Caco-2 (cell line): ENCODE measurements around the gene PFDN5. TPM values are rescaled to one million over a fixed set of nuclear protein-coding genes. Genes with fewer than 3 reads are reported as not detected.

ENCODE experiments used
- BruUV-seq: library from RNA; stranded (reverse); fragments of 400-500 nt; replicated peaks from 2 replicates; lab custom pipeline; 2021; lab: Mats Ljungman, UMichigan
- CTCF ChIA-PET: fragments of 300-600 bp; sonication (Branson Sonifier 250); formaldehyde crosslinking; loops from one replicate; lab custom pipeline; 2022; ENCODE audit warnings: antibody characterized with exemption; lab: Charles Lee
- POLR2A ChIA-PET: fragments of 300-600 bp; sonication (Branson Sonifier 250); formaldehyde crosslinking; loops from one replicate; lab custom pipeline; 2022; ENCODE audit warnings: antibody characterized with exemption; lab: Charles Lee
- DNase-seq, 2 experiments: peaks; one replicate each; pipeline versions ENCODE4 v3.0.0 to v3.0.0-alpha.2; 2020 to 2022
- H3K27me3 ChIP-seq: replicated peaks from 2 replicates; pipeline ENCODE4 v1.6.0; 2011; ENCODE audit warnings: low read length; ENCODE audit not compliant: control insufficient read depth, insufficient read depth
- H3K36me3 ChIP-seq: 2 replicates; pipeline ENCODE4 v1.5.1; 2011; ENCODE audit warnings: low read length; ENCODE audit not compliant: control insufficient read depth, insufficient read depth
- H3K4me1 ChIP-seq: fragments of 250-450 bp; sonication (Bioruptor Pico); 2 replicates; pipeline ENCODE4 v1.5.1; 2020; ENCODE audit warnings: mild to moderate bottlenecking
- H3K4me3 ChIP-seq: 2 replicates; pipeline ENCODE4 v1.5.1; 2011; ENCODE audit warnings: low read depth, mild to moderate bottlenecking, control low read depth, low read length
- H3K9me3 ChIP-seq: fragments of 250-450 bp; sonication (Bioruptor Pico); 2 replicates; pipeline ENCODE4 v1.5.1; 2020; ENCODE audit warnings: mild to moderate bottlenecking, moderate library complexity
- H3K27ac Mint-ChIP-seq: one replicate; pipeline ENCODE4 v1.8.0; 2022; ENCODE audit warnings: mixed read lengths; ENCODE audit not compliant: unreplicated experiment
- H3K27me3 Mint-ChIP-seq: one replicate; pipeline ENCODE4 v1.8.0; 2022; ENCODE audit warnings: mixed read lengths; ENCODE audit not compliant: insufficient read depth, unreplicated experiment
- H3K36me3 Mint-ChIP-seq: one replicate; pipeline ENCODE4 v1.8.0; 2022; ENCODE audit warnings: mild to moderate bottlenecking, mixed read lengths; ENCODE audit not compliant: insufficient read depth, unreplicated experiment
- H3K4me1 Mint-ChIP-seq: one replicate; pipeline ENCODE4 v1.8.0; 2022; ENCODE audit warnings: low read depth, mixed read lengths; ENCODE audit not compliant: unreplicated experiment
- H3K4me3 Mint-ChIP-seq: one replicate; pipeline ENCODE4 v1.8.0; 2022; ENCODE audit warnings: mild to moderate bottlenecking, moderate library complexity, mixed read lengths; ENCODE audit not compliant: unreplicated experiment
- H3K9me3 Mint-ChIP-seq: one replicate; pipeline ENCODE4 v1.8.0; 2022; ENCODE audit warnings: mixed read lengths; ENCODE audit not compliant: unreplicated experiment
- intact Hi-C: fragments of 100-400 bp; cut with micrococcal nuclease; formaldehyde crosslinking; loops from one replicate; pipeline ENCODE4 v1.10.0; 2022; ENCODE audit not compliant: unreplicated experiment
- total RNA-seq: library from RNA; stranded (reverse); gene quantifications from 2 replicates; pipeline ENCODE4 v1.2.3, GENCODE V29; 2022
- TF ChIP-seq, protein P1 (sequence below), 2 experiments: fragments of 200-600 bp in 1 of 2; IDR thresholded peaks; 1 replicate in 1 of 2; 2 replicates in 1 of 2; pipeline versions ENCODE4 v1.5.1 to v1.8.0; 2011 to 2022; ENCODE audit warnings: antibody characterized with exemption in 1 of 2, control low read depth in 1 of 2, inconsistent platforms in 1 of 2, low read depth in 1 of 2, low read length in 1 of 2, mild to moderate bottlenecking in 1 of 2, moderate library complexity in 1 of 2; ENCODE audit not compliant: insufficient read depth in 1 of 2, severe bottlenecking in 1 of 2, unreplicated experiment in 1 of 2

The PFDN5 gene
- total RNA-seq, 1 experiment from 2014 or later: 251 TPM

DNA sequence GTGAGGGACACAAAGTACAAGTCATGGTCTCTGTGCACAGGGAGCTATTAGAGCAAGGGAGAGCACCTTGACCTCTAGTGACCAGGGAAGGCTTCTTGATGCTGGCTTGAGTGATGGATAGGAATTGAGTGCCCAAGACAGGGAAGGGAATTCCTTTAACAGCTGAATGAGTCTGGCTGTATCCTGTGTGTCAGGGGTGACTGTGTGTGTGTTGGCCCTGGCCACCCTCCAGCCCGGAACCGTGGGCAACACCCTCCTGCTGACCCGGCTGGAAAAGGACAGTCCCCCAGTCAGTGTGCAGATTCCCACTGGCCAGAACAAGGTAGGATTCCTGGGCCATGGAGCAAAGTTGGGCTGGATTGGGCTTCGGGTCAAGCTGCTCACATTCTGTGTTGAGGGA is 5.5 kb upstream of the PFDN5 start:
- H3K36me3 Mint-ChIP-seq: peaks cover 19% of the 10 kb centered on the region

DNA sequence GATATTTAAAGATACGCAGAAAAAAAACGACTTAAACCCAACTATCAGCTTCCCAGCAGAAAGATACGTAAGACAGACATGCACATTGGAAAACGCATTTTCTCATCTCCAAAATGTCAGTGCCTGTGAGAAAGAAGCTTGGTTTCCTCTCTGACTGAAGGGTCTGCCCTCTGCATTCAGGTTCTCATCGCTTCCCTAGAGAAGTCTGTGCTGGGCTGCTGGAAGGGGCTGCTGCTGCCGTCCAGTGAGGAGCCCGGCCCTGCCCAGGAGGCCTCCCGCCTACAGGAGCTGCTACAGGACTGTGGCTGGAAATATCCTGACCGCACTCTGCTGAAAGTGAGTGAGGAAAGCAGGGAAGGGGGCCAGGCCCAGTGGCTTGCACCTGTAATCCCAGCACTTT is 4.7 kb upstream of the PFDN5 start:
- POLR2A ChIA-PET: no interaction called here
- H3K9me3 Mint-ChIP-seq: no peaks in the 10 kb centered on the region
- Histone ChIP-seq H3K27me3 (no peaks in the 10 kb centered on the region), H3K4me1 (no peaks in the 10 kb centered on the region), H3K36me3 (peaks cover 2% of the 10 kb centered on the region; the same call in 1 of the 2 replicates), H3K4me3 (no peak overlapping the region), H3K9me3 (no peaks in the 10 kb centered on the region)
- intact Hi-C loops: no loop called here
- no peak for DNase-seq
- CTCF ChIA-PET: interaction anchor here (0.6 to 4.8 kb wide), 5 partner anchors 31 to 929 kb away, joined by 3 to 41 read pairs (median 3); partner anchors contain the start of gene AAAS
- H3K27ac Mint-ChIP-seq: no peak overlapping the region
- H3K4me1 Mint-ChIP-seq: no peaks in the 10 kb centered on the region
- TF ChIP-seq, protein P1, sequence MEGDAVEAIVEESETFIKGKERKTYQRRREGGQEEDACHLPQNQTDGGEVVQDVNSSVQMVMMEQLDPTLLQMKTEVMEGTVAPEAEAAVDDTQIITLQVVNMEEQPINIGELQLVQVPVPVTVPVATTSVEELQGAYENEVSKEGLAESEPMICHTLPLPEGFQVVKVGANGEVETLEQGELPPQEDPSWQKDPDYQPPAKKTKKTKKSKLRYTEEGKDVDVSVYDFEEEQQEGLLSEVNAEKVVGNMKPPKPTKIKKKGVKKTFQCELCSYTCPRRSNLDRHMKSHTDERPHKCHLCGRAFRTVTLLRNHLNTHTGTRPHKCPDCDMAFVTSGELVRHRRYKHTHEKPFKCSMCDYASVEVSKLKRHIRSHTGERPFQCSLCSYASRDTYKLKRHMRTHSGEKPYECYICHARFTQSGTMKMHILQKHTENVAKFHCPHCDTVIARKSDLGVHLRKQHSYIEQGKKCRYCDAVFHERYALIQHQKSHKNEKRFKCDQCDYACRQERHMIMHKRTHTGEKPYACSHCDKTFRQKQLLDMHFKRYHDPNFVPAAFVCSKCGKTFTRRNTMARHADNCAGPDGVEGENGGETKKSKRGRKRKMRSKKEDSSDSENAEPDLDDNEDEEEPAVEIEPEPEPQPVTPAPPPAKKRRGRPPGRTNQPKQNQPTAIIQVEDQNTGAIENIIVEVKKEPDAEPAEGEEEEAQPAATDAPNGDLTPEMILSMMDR (IDR thresholded peaks at IDR 0.05; ENCODE audit: insufficient read depth in 1 of 2, low read depth in 1 of 2, low read length in 1 of 2, severe bottlenecking in 1 of 2, unreplicated experiment in 1 of 2): no peak
- no TSS peak for BruUV-seq
- no peak overlapping the region for H3K4me3 Mint-ChIP-seq
- no peaks in the 10 kb centered on the region for H3K27me3 Mint-ChIP-seq
- peaks cover 17% of the 10 kb centered on the region for H3K36me3 Mint-ChIP-seq

More for the DNA sequence above, 5.5 kb upstream of the PFDN5 start:
- Mint-ChIP-seq H3K4me3 (no peak overlapping the region), H3K27me3 (no peaks in the 10 kb centered on the region), H3K9me3 (no peaks in the 10 kb centered on the region), H3K27ac (no peak overlapping the region), H3K4me1 (no peaks in the 10 kb centered on the region)
- no TSS peak for BruUV-seq
- no peaks in the 10 kb centered on the region for H3K4me1 ChIP-seq
- H3K36me3 ChIP-seq: peaks cover 2% of the 10 kb centered on the region; the same call in 1 of the 2 replicates
- H3K4me3 ChIP-seq: no peak overlapping the region
- no peaks in the 10 kb centered on the region for H3K27me3 ChIP-seq
- H3K9me3 ChIP-seq: no peaks in the 10 kb centered on the region
- POLR2A ChIA-PET: no interaction called here
- TF ChIP-seq, protein P1 (IDR thresholded peaks at IDR 0.05; ENCODE audit: insufficient read depth in 1 of 2, low read depth in 1 of 2, low read length in 1 of 2, severe bottlenecking in 1 of 2, unreplicated experiment in 1 of 2): no peak
- DNase-seq: no peak
- intact Hi-C loops: no loop called here
- CTCF ChIA-PET: interaction anchor here (4.8 kb wide), 1 partner anchor 77 kb away, joined by 41 read pairs; no protein-coding TSS in a partner anchor

DNA sequence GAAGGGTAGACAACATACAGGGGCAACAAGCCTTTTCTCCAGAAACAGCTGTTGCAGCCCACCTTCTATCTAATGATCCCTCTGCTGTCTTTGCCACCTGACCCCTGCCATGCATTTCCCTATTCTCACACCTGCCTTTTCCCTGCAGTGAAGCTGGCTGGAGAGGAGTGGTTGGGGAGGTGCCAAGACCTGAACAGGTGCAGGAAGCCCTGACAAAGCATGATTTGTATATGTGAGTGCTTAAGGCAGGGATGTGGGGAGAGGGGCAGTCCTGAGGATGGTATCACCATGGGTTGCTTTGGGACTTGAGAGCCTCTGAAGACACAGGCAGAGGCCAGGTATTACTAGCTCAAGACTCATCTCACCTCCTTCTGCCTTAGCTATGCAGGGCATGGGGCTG is 2.9 kb upstream of the PFDN5 start:
- CTCF ChIA-PET: interaction anchor here (0.8 kb wide), 1 partner anchor 68 kb away, joined by 3 read pairs; no protein-coding TSS in a partner anchor
- H3K36me3 Mint-ChIP-seq: peaks cover 15% of the 10 kb centered on the region
- peaks cover 2% of the 10 kb centered on the region; the same call in 1 of the 2 replicates for H3K36me3 ChIP-seq

More for the DNA sequence above, 2.9 kb upstream of the PFDN5 start:
- intact Hi-C loops: no loop called here
- no TSS peak for BruUV-seq
- TF ChIP-seq, protein P1 (IDR thresholded peaks at IDR 0.05; ENCODE audit: insufficient read depth in 1 of 2, low read depth in 1 of 2, low read length in 1 of 2, severe bottlenecking in 1 of 2, unreplicated experiment in 1 of 2): no peak
- no peaks in the 10 kb centered on the region for H3K27me3 Mint-ChIP-seq
- peaks cover under 1% of the 10 kb centered on the region for H3K4me1 Mint-ChIP-seq
- no peak overlapping the region for H3K27ac Mint-ChIP-seq
- POLR2A ChIA-PET: no interaction called here
- H3K4me3 Mint-ChIP-seq: no peak overlapping the region
- H3K4me3 ChIP-seq: no peak overlapping the region
- no peaks in the 10 kb centered on the region for H3K27me3 ChIP-seq
- no peaks in the 10 kb centered on the region for H3K9me3 ChIP-seq
- no peaks in the 10 kb centered on the region for H3K9me3 Mint-ChIP-seq
- DNase-seq: no peak
- peaks cover 6% of the 10 kb centered on the region; the same call in 1 of the 2 replicates for H3K4me1 ChIP-seq
